ENCODE results near the gene UBR1. TPM values are rescaled to one million over a fixed set of nuclear protein-coding genes. Genes with fewer than 3 reads are reported as not detected.

The UBR1 gene
- total RNA-seq, 1 experiment from 2014 or later = 17.9 TPM

DNA sequence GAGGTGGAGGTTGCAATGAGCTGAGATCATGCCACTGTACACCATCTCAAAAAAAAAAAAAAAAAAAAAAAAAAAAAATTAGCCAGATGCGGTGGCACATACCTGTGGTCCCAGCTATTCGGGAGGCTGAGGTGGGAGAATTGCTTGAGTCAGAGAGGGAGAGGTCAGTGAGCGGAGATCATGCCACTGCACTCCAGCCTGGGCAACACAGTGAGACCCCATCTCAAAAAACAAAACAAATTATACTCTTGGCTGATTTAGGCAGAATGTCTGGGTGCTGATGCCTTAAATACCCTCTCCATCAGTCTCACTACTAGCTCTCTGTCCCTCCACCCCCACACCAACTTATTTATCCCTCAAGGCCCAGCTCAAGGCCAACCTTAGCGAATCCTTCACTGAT lies 14.0 kb downstream of the UBR1 start:
- ATAC-seq = no peak
- CTCF ChIA-PET = no interaction called here

DNA sequence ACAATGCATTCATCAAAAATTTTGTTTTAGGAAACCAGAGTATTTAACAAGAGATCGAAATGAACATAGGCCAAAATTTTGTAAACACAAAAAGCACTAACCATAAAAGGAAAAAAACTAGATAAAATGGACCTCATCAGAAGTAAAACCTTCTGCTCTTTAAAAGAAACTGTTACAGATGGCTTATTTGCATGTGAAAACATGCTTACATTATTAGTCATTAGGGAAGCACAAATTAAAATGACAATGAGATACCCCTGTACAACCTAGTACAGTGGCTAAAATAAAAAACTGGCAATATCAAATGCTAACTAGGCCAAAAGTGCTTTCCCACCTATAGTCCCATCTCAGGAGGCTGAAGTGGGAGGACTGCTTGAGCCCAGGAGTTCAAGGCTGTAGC lies 19.3 kb downstream of the UBR1 start:
- BruUV-seq (replicated peaks) = no TSS peak
- RAD21 ChIA-PET (ENCODE audit: low non-redundant PET in 1 of 2, low total read pairs in 2 of 2, uncharacterized antibody in 2 of 2, unreplicated experiment in 2 of 2) = no interaction called here
- ATAC-seq (no peak), DNase-seq (ENCODE audit: low read depth, low spot score) (no peak)
- TF ChIP-seq EGR1 (IDR thresholded peaks at IDR 0.05; ENCODE audit: low read depth) (no peak), RAD21 (IDR thresholded peaks at IDR 0.05; ENCODE audit: low read depth) (no peak), SP1 (IDR thresholded peaks at IDR 0.05; ENCODE audit: low read depth) (no peak), POLR2AphosphoS5 (IDR thresholded peaks at IDR 0.05; ENCODE audit: low read depth, low read length) (no peak), FOSL1 (IDR thresholded peaks at IDR 0.05; ENCODE audit: low read depth) (no peak), JUND (IDR thresholded peaks at IDR 0.05) (no peak), YY1 (IDR thresholded peaks at IDR 0.05; ENCODE audit: extremely low read depth, insufficient replicate concordance, low read depth, low read length) (no peak), ELF1 (IDR thresholded peaks at IDR 0.05; ENCODE audit: borderline replicate concordance, low read depth) (no peak), ZFX (IDR thresholded peaks at IDR 0.05) (no peak)
- TF ChIP-seq, protein P1, sequence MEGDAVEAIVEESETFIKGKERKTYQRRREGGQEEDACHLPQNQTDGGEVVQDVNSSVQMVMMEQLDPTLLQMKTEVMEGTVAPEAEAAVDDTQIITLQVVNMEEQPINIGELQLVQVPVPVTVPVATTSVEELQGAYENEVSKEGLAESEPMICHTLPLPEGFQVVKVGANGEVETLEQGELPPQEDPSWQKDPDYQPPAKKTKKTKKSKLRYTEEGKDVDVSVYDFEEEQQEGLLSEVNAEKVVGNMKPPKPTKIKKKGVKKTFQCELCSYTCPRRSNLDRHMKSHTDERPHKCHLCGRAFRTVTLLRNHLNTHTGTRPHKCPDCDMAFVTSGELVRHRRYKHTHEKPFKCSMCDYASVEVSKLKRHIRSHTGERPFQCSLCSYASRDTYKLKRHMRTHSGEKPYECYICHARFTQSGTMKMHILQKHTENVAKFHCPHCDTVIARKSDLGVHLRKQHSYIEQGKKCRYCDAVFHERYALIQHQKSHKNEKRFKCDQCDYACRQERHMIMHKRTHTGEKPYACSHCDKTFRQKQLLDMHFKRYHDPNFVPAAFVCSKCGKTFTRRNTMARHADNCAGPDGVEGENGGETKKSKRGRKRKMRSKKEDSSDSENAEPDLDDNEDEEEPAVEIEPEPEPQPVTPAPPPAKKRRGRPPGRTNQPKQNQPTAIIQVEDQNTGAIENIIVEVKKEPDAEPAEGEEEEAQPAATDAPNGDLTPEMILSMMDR (IDR thresholded peaks at IDR 0.05 in 2 of 3, conservative IDR thresholded peaks at IDR 0.05 in 1 of 3; ENCODE audit: borderline replicate concordance in 1 of 3, insufficient read depth in 1 of 3, low read depth in 2 of 3, low read length in 2 of 3) = no peak
- TF ChIP-seq, protein P2, sequence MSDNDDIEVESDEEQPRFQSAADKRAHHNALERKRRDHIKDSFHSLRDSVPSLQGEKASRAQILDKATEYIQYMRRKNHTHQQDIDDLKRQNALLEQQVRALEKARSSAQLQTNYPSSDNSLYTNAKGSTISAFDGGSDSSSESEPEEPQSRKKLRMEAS (IDR thresholded peaks at IDR 0.05) = no peak
- TF ChIP-seq, protein P3, sequence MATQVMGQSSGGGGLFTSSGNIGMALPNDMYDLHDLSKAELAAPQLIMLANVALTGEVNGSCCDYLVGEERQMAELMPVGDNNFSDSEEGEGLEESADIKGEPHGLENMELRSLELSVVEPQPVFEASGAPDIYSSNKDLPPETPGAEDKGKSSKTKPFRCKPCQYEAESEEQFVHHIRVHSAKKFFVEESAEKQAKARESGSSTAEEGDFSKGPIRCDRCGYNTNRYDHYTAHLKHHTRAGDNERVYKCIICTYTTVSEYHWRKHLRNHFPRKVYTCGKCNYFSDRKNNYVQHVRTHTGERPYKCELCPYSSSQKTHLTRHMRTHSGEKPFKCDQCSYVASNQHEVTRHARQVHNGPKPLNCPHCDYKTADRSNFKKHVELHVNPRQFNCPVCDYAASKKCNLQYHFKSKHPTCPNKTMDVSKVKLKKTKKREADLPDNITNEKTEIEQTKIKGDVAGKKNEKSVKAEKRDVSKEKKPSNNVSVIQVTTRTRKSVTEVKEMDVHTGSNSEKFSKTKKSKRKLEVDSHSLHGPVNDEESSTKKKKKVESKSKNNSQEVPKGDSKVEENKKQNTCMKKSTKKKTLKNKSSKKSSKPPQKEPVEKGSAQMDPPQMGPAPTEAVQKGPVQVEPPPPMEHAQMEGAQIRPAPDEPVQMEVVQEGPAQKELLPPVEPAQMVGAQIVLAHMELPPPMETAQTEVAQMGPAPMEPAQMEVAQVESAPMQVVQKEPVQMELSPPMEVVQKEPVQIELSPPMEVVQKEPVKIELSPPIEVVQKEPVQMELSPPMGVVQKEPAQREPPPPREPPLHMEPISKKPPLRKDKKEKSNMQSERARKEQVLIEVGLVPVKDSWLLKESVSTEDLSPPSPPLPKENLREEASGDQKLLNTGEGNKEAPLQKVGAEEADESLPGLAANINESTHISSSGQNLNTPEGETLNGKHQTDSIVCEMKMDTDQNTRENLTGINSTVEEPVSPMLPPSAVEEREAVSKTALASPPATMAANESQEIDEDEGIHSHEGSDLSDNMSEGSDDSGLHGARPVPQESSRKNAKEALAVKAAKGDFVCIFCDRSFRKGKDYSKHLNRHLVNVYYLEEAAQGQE (IDR thresholded peaks at IDR 0.05; ENCODE audit: low read depth) = no peak
- H3K27ac ChIP-seq (ENCODE audit: low read depth, low read length) = no peak overlapping the region
- no peak overlapping the region for H3K4me3 ChIP-seq (replicated peaks in 1 of 2; ENCODE audit: low read depth in 1 of 2, low read length in 2 of 2)
- POLR2A ChIA-PET = no interaction called here
- no peaks in the 10 kb centered on the region for H3K9me3 ChIP-seq (ENCODE audit: control insufficient read depth in 1 of 2, insufficient read depth in 1 of 2, low read depth in 1 of 2, low read length in 2 of 2)
- H3K27me3 ChIP-seq (ENCODE audit: insufficient read depth, low read length) = no peaks in the 10 kb centered on the region
- no peaks in the 10 kb centered on the region for H3K4me1 ChIP-seq (ENCODE audit: control insufficient read depth in 1 of 2, insufficient read depth in 2 of 2, low read length in 2 of 2)
- H3K9ac ChIP-seq (ENCODE audit: low read length) = no peak overlapping the region
- CTCF ChIA-PET = no interaction called here
- peaks cover 27% of the 10 kb centered on the region for H3K79me2 ChIP-seq (ENCODE audit: insufficient read depth, low read length)
- intact Hi-C loops (cut with micrococcal nuclease) = no loop called here
- H4K20me1 ChIP-seq (ENCODE audit: insufficient read depth) = no peaks in the 10 kb centered on the region
- H3K36me3 ChIP-seq (ENCODE audit: control insufficient read depth in 1 of 2, insufficient read depth in 2 of 2, low read length in 2 of 2) = peaks cover 6 to 14% of the 10 kb centered on the region in 2 experiments; a peak in 2 of 4 replicates
- no peak overlapping the region for H3K4me2 ChIP-seq (ENCODE audit: low read length)
- H3K9me2 ChIP-seq (ENCODE audit: insufficient read depth) = no peaks in the 10 kb centered on the region
- no peak overlapping the region for H2AFZ ChIP-seq (ENCODE audit: low read depth, low read length, poor library complexity, severe bottlenecking)

More for the DNA sequence above, 14.0 kb downstream of the UBR1 start:
- H3K4me2 ChIP-seq (ENCODE audit: low read length) = no peak overlapping the region
- ChIA-PET RAD21 (ENCODE audit: low non-redundant PET in 1 of 2, low total read pairs in 2 of 2, uncharacterized antibody in 2 of 2, unreplicated experiment in 2 of 2) (no interaction called here), POLR2A (no interaction called here)
- no peak for DNase-seq (ENCODE audit: low read depth, low spot score)
- H3K4me3 ChIP-seq (replicated peaks in 1 of 2; ENCODE audit: low read depth in 1 of 2, low read length in 2 of 2) = no peak overlapping the region
- TF ChIP-seq FOSL1 (IDR thresholded peaks at IDR 0.05; ENCODE audit: low read depth) = no peak
- no peak for TF ChIP-seq JUND (IDR thresholded peaks at IDR 0.05)
- no peaks in the 10 kb centered on the region for H3K9me2 ChIP-seq (ENCODE audit: insufficient read depth)
- H3K4me1 ChIP-seq (ENCODE audit: control insufficient read depth in 1 of 2, insufficient read depth in 2 of 2, low read length in 2 of 2) = no peaks in the 10 kb centered on the region
- H3K9me3 ChIP-seq (ENCODE audit: control insufficient read depth in 1 of 2, insufficient read depth in 1 of 2, low read depth in 1 of 2, low read length in 2 of 2) = no peaks in the 10 kb centered on the region
- H3K27ac ChIP-seq (ENCODE audit: low read depth, low read length) = no peak overlapping the region
- BruUV-seq (replicated peaks) = no TSS peak
- peaks cover 69% of the 10 kb centered on the region for H3K79me2 ChIP-seq (ENCODE audit: insufficient read depth, low read length)
- no peaks in the 10 kb centered on the region for H3K27me3 ChIP-seq (ENCODE audit: insufficient read depth, low read length)
- H3K36me3 ChIP-seq (ENCODE audit: control insufficient read depth in 1 of 2, insufficient read depth in 2 of 2, low read length in 2 of 2) = no peaks in the 10 kb centered on the region
- H3K9ac ChIP-seq (ENCODE audit: low read length) = no peak overlapping the region
- H2AFZ ChIP-seq (ENCODE audit: low read depth, low read length, poor library complexity, severe bottlenecking) = no peak overlapping the region
- intact Hi-C loops (cut with micrococcal nuclease) = no loop called here
- no peaks in the 10 kb centered on the region for H4K20me1 ChIP-seq (ENCODE audit: insufficient read depth)

Measured in HCT116 (cell line).